GM19324 (cell line): ENCODE data around the gene TGFBR1.

Source experiments
- ATAC-seq: cut with Tn5 transposase; IDR thresholded peaks from one replicate; pipeline ENCODE4 v1.9.1; 2021; ENCODE audit warnings: mild to moderate bottlenecking, moderate library complexity; ENCODE audit not compliant: unreplicated experiment, low FRiP score

Gene TGFBR1

DNA sequence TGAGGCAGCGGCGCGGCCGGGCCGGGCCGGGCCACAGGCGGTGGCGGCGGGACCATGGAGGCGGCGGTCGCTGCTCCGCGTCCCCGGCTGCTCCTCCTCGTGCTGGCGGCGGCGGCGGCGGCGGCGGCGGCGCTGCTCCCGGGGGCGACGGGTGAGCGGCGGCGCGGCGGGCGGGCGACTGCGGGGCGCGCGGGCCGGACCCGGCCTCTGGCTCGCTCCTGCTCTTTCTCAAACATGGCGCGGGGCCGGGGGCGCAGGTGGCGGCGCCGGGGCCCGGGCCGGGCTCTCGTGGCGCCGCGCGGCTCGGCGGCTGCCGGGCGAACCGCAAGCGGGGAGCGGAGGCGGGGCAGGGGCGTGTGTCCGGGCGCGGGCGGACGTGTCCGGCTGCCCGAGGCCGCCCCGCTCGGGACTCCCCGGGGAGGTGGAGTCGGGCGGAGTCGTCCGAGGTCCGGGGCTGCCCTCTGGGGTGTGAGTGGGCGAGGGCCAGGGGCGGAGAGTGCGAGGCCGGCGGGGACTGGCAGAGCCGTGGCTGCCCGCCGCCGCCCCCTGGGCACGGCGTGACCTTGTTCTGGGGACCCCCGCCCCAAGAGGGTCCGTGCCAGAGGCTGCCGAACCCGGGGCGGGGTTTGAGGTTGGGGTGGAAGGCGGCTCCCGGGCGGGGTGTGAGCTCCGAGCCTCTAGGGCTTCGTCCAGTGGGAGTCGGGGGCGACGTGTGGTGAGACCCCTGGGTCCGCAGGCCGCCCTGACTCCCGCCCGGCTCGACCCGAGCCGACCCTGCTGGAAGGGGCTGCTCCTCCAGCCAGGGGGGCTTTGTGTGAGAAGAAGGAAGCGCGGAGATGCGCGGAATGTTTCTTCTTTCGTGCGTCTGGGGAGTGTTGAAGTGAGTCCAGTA, 485 bp downstream of the TGFBR1 start:
- ATAC-seq = peak; percentile 68

DNA sequence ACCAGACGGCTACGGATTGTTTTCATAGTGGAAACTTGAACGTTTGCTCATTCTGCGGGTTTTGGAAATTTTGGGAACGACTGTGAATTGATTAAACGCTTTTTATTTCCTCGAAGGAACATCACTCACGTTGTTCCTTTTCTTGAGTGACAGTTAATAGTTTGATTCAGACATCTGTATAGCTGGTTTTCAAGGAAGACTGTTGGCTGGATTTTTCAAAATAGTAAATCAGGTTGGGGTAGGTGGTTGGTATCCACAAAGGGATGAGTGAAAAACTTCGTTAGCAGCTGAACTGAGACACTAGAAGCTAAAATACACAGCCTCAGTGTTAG, 1.1 kb downstream of the TGFBR1 start:
- no peak for ATAC-seq

DNA sequence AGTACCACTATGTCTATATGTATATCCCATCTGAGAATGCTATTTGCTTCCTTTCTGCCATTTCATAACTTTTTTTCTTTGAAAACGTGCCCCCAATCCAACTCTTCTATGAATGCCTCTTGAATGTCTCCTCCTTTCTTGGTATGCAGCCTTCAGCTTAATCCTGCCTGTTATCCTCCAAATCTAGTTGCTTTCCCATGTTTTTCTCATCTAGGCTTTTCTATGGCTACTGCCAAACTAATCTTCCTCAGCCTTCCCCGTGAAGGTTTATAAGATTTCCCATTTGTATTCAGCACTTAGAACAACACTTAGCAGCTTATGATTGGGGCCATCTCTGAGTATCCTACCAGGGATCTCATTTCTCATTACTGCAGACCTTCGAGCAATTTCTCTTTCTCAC, 2.5 kb downstream of the TGFBR1 start:
- ATAC-seq = no peak

DNA sequence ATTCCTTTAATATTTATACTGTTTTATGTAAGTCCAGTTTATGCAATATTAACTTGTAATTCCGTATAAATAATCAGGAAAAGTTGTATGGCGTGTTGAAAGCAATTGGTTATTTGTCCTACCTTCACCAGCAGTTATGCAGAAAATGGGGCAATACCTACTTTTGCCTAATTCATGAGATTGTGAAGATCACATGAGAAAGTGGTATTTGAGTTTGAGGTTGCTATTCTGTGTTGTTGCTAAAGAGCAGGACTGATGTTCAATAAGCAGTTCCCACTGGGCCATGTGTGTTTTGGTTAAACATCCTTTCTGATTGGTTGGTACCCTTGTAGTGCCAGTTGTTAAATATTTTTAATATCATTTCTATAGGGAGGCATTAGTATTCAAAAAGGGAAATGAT, 3.2 kb downstream of the TGFBR1 start:
- ATAC-seq = no peak

DNA sequence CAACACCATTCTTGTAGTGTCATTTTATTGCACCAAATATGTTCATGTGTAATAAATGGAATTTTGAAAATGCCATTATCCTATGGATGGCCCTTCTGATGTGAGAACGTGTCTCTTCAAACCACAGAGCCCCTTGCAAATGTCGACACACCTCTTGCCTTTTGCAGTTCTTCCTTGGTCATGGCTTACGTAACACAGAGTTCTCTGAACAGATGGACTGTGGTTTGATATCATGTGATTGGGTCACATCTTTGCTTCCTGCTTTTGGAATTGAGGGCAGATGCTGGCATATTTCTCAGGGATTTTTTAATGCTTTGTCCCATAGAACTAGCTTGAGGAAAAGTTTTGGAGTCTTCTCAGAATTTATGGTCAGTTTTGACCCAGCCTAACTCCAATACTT, 4.6 kb downstream of the TGFBR1 start:
- no peak for ATAC-seq

DNA sequence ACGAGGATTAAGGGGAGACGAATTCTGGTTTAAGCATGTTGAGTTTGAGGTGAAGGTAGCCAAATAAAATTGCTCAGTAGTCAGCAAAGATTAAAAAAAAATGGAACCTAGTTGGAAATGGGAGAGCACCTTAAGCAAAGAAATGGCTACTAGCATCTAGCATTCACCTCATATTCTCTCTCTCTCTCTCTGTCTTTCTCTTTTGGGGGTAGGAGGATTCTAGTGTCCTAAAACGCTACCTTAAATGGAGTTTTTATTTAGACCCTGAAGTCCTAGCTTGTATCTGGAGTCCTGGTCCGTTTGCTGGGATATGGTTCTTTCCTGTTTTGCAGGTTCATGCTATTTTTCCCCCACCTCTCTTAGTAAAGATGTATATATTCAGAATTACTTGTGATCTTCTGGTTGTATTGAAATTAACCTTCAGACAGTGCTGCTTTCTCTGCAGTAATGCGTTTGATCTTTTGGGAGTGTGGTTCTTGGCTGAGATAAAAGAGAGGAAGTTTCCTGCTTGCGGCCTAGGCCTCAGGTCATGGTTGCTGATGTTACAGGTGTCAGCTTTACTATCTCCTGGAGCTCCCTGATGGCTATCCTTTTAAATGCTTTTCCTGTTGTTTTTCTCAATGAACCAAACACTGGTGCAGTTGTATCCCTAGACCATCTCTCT, 8.0 kb downstream of the TGFBR1 start:
- ATAC-seq = no peak

DNA sequence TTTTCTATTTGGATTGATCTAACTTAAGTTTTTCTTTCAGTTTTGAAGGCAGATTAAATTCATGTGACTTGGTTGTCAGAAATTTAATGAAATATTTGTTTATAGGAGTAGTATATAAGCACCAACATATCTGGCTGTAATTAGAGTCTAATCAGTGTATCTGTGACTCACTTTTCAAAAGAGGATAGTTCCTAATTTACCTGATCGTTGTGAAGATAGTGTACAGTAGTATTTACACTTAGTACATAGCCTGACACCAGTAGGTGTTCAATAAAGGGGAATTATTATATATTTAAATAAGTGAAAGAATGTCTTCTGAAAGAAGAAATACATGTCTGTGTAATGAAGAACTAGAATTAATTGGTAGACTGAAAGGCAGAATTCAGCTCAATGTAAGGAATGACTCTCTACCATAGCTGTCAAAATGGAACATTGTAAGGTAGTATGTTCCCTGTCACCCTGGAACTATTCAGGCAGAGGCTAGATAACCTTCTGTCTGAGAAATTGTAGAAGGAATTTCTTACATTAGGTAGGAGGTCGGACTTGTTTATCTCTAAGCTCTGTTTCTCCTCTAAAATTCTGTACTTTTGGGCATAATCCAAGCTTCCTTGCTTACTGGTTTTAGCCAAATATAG, 8.6 kb downstream of the TGFBR1 start:
- ATAC-seq = no peak

DNA sequence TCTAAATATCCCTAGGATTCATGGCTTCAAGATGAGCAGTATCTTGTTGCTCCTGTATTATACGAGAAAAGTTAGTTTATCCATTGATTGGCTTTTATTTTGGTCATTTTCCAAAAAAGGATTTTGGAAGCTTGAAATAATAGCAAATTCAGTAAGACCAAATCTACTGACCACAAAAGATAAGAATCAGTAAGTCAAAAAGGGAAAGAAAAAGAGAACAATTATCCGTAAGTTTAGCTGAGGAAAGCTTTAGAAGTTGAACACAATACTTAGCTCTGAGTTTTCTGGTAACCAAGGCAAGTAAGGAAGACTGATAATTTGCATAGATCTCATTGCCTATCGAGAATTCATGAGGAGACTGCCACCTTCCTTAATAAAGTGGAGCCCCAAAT, 9.1 kb downstream of the TGFBR1 start:
- ATAC-seq = no peak

DNA sequence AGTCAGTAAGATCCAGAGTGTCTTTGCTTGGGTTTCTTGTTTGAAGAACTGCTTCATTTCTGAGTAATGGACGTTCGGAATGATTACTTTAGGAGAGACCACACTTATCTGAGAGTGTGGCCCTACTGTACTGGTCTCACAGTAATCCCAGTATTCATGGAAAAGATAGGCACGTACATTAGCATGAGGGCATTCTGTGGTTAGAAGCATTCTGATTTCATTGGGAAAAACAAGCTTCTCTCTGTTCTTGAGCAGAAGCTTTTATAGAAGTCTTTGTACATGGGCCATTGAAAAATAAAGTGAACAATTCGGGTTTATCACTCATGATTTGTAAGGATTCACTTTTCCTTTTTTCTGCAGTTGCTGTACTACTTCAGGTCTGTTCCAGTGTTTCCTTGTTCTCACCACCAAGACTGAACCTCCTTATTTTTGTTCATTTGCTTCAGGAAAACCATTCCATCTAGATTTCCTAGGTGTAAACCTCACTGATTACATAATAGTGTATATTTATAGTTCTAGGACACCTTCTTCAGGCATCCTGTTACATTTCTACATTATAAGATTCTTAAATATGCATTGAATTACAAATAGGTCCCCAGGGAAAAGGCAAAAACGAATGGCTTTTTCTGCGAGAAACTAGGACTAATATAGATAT, 10.1 kb downstream of the TGFBR1 start:
- ATAC-seq = no peak

DNA sequence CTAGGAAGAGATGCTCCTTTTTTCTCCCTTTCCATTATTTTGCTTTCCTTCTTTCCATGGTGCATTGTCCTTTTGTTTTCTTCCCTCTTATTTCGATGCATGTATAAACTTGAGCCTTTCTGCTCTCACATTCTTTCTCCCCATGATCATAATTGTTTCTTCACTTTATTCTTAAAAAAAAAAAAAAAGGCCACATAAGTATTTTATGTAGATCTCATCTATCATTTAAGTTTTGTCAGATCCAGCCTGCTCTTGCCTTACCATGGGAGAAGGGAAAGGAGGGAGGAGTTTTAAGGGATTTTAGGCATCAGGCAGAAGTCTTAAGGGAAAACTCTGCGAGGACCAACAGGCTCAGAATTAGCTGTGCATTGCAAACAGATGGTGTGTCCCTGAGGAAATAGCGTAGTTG, 11.1 kb downstream of the TGFBR1 start:
- ATAC-seq = no peak

DNA sequence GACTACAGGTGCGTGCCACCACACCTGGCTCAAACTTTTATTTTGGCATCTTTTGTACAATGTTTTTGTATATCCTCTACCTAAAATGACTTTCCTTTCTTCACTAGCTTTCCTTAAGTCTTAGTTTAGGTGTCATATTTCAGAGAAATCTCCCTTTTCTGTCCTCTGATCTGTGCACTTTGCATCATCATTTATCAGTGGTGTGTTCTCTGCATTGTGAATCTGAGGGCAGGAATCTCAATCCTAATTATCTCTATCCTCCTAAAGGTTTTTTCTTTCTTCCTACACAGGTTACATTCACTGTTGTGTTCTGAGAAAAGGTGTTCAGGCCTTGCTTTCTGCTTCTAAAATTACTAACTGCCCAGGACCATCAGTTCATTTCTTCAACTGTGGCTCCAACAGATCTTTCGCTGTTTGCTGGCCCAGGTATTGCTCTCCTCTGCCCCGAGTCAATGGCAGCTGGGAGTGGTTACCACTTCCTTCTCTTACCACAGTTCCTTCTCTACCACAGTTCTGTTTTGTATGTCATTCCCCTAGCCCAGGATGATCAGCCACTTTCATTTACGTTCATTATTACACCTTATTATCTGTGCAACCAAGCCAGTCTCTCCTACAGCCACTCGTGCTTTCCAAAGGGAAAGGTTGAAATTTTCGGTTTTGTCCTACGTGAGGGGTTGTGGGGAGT, 14.0 kb downstream of the TGFBR1 start:
- peak; percentile 84 for ATAC-seq

DNA sequence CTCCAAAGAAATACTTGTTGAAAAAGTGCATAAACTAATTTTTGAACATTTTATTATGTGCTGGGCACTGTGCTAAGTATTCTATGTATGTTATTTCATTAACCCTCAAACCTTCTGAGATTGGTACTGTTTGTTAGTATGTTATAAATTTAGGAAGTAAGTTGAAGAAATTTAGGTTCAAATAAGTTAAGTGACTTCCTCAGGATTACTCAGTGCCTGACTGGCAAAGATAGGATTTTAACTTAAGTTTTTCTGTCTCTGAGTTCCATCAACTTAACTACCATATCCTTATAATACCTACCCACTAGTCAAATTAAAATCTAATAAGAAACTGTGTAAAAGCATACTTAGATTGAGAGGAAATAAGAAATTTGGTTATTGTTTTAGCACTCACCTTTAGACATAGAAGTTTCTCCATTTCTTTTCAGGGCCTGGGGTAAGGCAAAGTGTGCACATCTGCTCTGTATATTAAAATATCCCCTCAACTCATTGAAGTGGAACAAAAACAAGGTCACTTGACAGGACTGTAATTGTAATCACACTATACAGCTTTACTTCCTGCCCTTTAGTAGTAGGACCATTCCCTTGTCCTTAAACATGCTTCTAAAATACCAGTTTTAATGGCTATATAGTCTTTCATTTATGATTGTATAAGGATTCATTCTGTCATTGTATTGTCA, 15.2 kb downstream of the TGFBR1 start:
- ATAC-seq = no peak

DNA sequence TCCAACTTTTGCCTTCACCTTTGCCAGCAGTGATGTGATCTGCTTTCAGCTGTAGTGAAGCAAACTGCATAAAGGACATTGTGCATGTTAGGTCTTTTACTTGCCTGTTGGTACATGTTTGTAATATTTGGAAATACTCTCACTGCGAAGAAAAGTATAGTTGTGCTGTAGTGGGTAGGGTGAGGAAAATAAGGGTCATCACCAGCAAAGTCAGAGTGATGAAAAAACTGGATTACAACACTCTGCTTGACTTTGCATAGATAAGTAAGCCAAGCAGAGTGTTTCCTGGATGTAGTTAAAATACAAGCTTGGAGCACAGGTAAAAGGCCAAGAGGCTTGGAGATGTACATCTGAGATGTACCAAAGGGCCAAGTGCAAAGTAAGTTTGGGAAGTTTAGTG, 16.7 kb downstream of the TGFBR1 start:
- no peak for ATAC-seq

DNA sequence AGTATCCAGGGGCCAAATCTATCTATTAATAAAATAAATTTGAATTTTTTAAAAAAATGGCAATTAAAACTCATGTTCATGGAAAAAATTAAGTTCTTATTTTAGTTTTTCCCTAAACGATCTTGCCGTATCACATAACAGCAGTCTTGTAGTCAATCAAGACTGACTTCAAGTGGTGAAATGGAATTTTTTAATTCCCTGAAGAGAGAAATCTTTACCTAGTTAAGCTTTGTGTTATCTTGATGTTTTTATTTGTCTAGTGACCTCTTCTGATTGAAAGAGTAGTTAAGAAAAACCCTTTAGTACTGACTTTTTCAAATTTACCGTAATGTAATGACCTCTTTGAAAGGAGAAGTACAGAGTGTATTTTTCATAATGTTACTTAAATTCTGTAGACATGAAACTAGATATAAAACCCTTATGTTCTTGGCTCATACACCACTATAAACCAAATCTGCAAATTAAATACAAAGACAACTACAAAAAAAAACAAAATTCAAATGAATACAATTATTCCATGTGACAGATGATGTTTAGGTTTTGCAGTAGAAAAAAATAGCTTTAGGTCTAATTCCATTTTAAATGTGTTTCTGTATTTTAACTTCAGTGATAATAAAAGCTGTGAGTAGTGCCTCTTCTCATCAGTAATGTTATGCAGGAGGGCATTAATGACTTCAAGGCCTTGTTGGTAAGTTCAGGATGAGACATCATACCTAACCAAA, 19.8 kb downstream of the TGFBR1 start:
- ATAC-seq = no peak

DNA sequence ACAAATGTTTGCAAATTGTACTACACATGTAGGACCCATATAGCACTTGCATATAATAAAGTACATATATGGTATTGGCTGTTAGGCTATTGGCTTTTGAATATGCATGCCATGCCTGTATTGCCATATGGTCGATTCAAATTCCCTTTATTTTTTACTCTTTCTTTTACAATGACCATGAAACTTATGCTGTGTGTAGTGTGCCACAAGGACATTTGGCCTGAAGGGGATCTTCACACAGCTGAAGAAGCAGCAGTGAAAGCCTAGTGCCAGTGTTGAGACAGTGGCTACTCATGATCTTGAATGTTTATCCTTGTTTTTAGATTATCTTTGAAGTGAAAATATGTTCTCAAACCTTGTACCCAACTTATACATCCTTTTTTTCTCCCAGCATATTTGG, 20.5 kb downstream of the TGFBR1 start:
- no peak for ATAC-seq

DNA sequence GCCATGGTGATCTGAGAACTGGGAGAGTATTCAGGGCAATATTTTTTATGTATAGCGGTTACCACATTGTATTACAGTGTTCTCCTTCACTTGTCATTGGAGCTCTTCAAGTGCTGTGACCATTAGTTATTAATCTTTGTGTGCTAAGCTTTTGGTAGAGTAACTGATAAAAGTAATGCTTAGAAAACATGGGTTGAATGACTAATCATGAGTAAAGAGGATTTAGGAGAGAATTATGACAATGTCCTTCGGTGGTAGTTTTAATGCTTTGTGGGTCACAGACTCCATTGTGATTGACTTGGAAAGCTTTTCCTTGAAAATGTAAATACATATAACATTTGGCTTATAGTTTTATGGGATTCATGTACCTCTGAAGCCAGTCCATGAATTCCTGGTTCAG, 21.4 kb downstream of the TGFBR1 start:
- no peak for ATAC-seq

DNA sequence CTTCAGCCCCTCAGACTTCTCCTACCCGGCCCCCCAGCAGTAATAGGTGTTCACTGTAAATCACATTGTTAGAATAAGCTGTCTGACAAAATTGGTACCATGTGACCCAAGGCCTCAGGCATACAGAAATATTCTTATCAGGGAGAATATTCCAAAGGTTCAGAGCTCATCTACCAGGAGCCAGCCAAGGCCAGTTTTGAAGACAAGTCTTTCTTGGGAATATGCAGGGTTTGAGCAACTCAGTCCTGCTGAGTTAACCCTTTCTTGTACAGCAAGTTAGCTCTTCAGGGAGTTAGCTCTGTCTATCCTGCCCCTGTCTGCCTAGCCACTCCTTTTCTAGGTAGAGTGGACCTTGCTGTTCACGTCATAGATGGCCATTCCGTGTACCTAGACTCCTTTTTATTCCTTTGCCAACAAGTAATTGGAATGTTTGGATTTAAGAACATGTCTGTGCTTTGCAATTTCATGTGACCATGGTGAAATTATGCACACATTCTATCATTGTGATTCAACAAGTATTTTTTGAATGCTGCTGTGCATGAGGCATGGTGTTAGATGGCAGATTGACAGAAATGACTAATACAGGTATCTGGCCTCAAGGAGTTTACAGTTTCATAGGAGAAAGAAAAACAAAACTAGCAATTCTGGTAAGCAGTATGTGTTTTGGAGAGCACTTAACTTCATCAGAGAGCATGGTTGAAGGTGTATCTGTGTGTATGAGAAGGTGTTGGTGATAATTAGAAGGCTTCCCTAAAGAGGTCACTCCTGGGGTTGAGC, 22.6 kb downstream of the TGFBR1 start:
- no peak for ATAC-seq

DNA sequence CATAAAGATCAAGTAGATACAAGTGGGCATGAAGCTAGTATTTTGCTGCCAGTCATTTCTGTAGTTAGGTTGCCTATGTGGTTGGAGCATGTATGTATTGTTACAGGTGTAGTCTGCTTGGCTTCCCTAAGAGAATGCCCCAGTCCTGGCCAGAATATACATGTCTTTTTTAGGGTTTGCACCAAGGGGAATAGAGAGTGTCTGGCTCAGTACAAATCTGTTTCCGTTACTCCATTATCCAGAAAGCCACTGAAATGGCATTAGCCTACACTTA, 23.2 kb downstream of the TGFBR1 start:
- ATAC-seq = no peak

DNA sequence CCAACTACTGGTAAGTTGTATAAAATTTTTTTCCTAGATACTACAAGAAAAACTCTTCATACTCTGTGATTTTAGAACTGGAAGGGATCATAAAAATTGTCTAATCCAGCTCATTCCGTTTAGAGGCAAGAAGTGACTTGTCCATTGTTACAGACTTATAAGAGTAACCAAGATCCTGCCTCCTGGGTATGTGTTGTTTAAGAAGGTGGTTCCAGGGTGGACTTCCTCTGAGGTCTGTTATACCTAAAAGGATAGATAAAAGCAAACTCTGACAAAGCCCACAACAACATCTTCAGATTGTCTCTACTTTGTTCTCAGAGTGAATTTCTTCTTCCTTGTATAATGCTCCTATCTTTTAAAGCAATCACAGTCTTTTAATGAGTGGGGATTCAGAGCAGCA, 24.2 kb downstream of the TGFBR1 start:
- ATAC-seq = no peak
